Ovary (tissue), 9 donors: ENCODE results near the gene TNS4. TPM values are rescaled to one million over a fixed set of nuclear protein-coding genes. Genes with fewer than 3 reads are reported as not detected.

ENCODE experiments used
- DNase-seq, 5 donors: peaks; one replicate each; pipeline ENCODE4 v3.0.0-alpha.2; 2019 to 2020
- H3K27ac ChIP-seq, 2 donors: fragments of 200-600 bp; one replicate each; pipeline versions ENCODE4 v1.5.1 to v1.8.0; 2019 to 2022
- H3K27me3 ChIP-seq: fragments of 200-600 bp; one replicate; pipeline ENCODE4 v1.8.0; 2022
- H3K36me3 ChIP-seq: fragments of 200-600 bp; sonication (generic); one replicate; pipeline ENCODE4 v1.5.1; 2019
- H3K4me1 ChIP-seq: one replicate; pipeline ENCODE4 v1.8.1; 2013; ENCODE audit warnings: mild to moderate bottlenecking, moderate library complexity; ENCODE audit not compliant: insufficient read depth
- H3K4me3 ChIP-seq: fragments of 200-600 bp; sonication (generic); one replicate; pipeline ENCODE4 v1.5.1; 2017
- H3K9me3 ChIP-seq, 2 donors: fragments of 200-600 bp in 1 of 2; sonication (generic) in 1 of 2; one replicate each; pipeline versions ENCODE4 v1.5.1 to v1.8.1; 2013 to 2019; ENCODE audit warnings: mild to moderate bottlenecking in 1 of 2, moderate library complexity in 1 of 2
- CTCF ChIP-seq, 3 donors: fragments of 450-650 bp in 2 of 3; fragments of 200-600 bp in 1 of 3; IDR thresholded peaks; one replicate each; pipeline versions ENCODE4 v1.5.1 to v1.8.0; 2016 to 2022; ENCODE audit warnings: antibody characterized with exemption in 3 of 3, mild to moderate bottlenecking in 1 of 3
- EP300 ChIP-seq: sonication (generic); formaldehyde crosslinking; IDR thresholded peaks from one replicate; pipeline ENCODE4 v1.6.1; 2017; ENCODE audit warnings: antibody characterized with exemption
- POLR2A ChIP-seq: fragments of 450-650 bp; IDR thresholded peaks from one replicate; pipeline ENCODE4 v1.6.1; 2017; ENCODE audit warnings: antibody characterized with exemption, mild to moderate bottlenecking, moderate library complexity
- WGBS, 3 donors: extraction: QIAGEN DNeasy Blood & Tissue Kit in 1 of 3; methylation state at CpG; one replicate each; pipeline versions ENCODE4 v1.1.5 to v1.1.7; 2013 to 2017; 5-methylcytosine and 5-hydroxymethylcytosine counted together
- intact Hi-C, 4 donors: fragments of 100-400 bp; cut with DNase I; formaldehyde crosslinking; loops; one replicate each; pipeline versions ENCODE4 v1.11.0 to v1.15.1; 2022 to 2023
- polyA plus RNA-seq, 2 donors: library from polyadenylated mRNA; stranded (reverse); fragments of 200-250 nt in 1 of 2; fragments of 350-450 nt in 1 of 2; fragmentation: Illumina TruSeq in 1 of 2; extraction: RNeasy Lipid Tissue Mini Kit (QIAGEN cat#74804) in 1 of 2; gene quantifications; one replicate each; pipeline ENCODE4 v1.2.3, GENCODE V29; 2013 to 2014
- total RNA-seq, 7 donors: library from RNA; depleted of rRNA in 2 of 7; stranded (reverse); fragments of >200 nt in 2 of 7; fragmentation: NEBNext Ultra II Directional in 3 of 7; extraction: Animal tissue kit (Norgen Biotek cat#: 25700) in 3 of 7; gene quantifications; one replicate each; pipeline versions ENCODE4 v1.1.0 to v1.2.4, GENCODE V29; 2016 to 2023
- donor health status: DM: no; HTN: no; CAD: no; lungs with moderate emphysema.
- donor health status: DM: no; HTN: no; CAD: no.
- donor health status: Bipolar disorder and iron deficiency.
- donor health status: DM: yes; HTN: yes; CAD: no.
- donor health status: DM: no; HTN: no; CAD: no.
- donor health status: DM: yes; HTN: yes; CAD: no.

TNS4 gene
- total and polyA plus RNA-seq, 9 donors = 0.13 to 6.2 (median 0.54) TPM; not detected in 5

GRCh38 chr17:40511667-40512220 lies 10.3 kb upstream of the TNS4 start:
- DNase-seq = peak in 1 of 5 donors; percentile 20
- no peaks in the 10 kb centered on the region for H3K9me3 ChIP-seq
- intact Hi-C loops = no loop called here
- H3K27me3 ChIP-seq = no peaks in the 10 kb centered on the region
- H3K4me3 ChIP-seq = no peak overlapping the region
- H3K36me3 ChIP-seq = no peaks in the 10 kb centered on the region
- no peak for TF ChIP-seq POLR2A
- TF ChIP-seq CTCF (IDR thresholded peaks at IDR 0.05) = no peak
- no peak for TF ChIP-seq EP300
- H3K27ac ChIP-seq = no peak overlapping the region
- no peaks in the 10 kb centered on the region for H3K4me1 ChIP-seq
- WGBS, 3 donors = 34 to 52% (median 51%) methylated on average over 12 of the region's 12 CpGs

GRCh38 chr17:40511136-40511535 lies 9.7 kb upstream of the TNS4 start:
- Histone ChIP-seq H3K9me3 (no peaks in the 10 kb centered on the region), H3K36me3 (no peaks in the 10 kb centered on the region), H3K4me1 (no peaks in the 10 kb centered on the region), H3K27me3 (no peaks in the 10 kb centered on the region), H3K27ac (no peak overlapping the region), H3K4me3 (no peak overlapping the region)
- WGBS, 3 donors = 90 to 96% (median 96%) methylated on average over 2 of the region's 2 CpGs
- TF ChIP-seq POLR2A (no peak), EP300 (no peak)
- DNase-seq = no peak
- intact Hi-C loops = no loop called here

- no peaks in the 10 kb centered on the region for H3K4me1 ChIP-seq
- peak in 1 of 5 donors; percentile 33 for DNase-seq
- H3K36me3 ChIP-seq = no peaks in the 10 kb centered on the region
- no peaks in the 10 kb centered on the region for H3K27me3 ChIP-seq
- no peaks in the 10 kb centered on the region for H3K9me3 ChIP-seq
- no peak overlapping the region for H3K4me3 ChIP-seq
- intact Hi-C loops = no loop called here
- TF ChIP-seq EP300 = no peak
- TF ChIP-seq CTCF (IDR thresholded peaks at IDR 0.05) = no peak
- no peak for TF ChIP-seq POLR2A
- no peak overlapping the region for H3K27ac ChIP-seq
- 69 to 76% (median 70%) methylated on average over 8 of the region's 8 CpGs for WGBS, 3 donors
Measured at GRCh38 chr17:40510328-40510648, 8.9 kb upstream of the TNS4 start.

- Histone ChIP-seq H3K27ac (no peak overlapping the region), H3K9me3 (no peaks in the 10 kb centered on the region), H3K4me3 (no peak overlapping the region), H3K36me3 (no peaks in the 10 kb centered on the region), H3K4me1 (no peaks in the 10 kb centered on the region), H3K27me3 (no peaks in the 10 kb centered on the region)
- TF ChIP-seq CTCF (IDR thresholded peaks at IDR 0.05) (no peak), EP300 (no peak), POLR2A (no peak)
- intact Hi-C loops = no loop called here
- WGBS, 3 donors = 76 to 80% (median 77%) methylated on average over 10 of the region's 10 CpGs
- peak in 1 of 5 donors; percentile 17 for DNase-seq
Measured at GRCh38 chr17:40509626-40510327, 8.4 kb upstream of the TNS4 start.

- no peaks in the 10 kb centered on the region for H3K9me3 ChIP-seq
- TF ChIP-seq EP300 (no peak), POLR2A (no peak), CTCF (IDR thresholded peaks at IDR 0.05) (no peak)
- intact Hi-C loops = no loop called here
- WGBS, 3 donors = 71 to 79% (median 75%) methylated on average over 5 of the region's 5 CpGs
- no peak for DNase-seq
- no peak overlapping the region for H3K4me3 ChIP-seq
- no peaks in the 10 kb centered on the region for H3K36me3 ChIP-seq
- H3K27me3 ChIP-seq = no peaks in the 10 kb centered on the region
- H3K27ac ChIP-seq = no peak overlapping the region
- no peaks in the 10 kb centered on the region for H3K4me1 ChIP-seq
Measured at GRCh38 chr17:40506786-40507185, 5.4 kb upstream of the TNS4 start.
